ENCODE results near the gene TJP2. TPM values are rescaled to one million over a fixed set of nuclear protein-coding genes. Genes with fewer than 3 reads are reported as not detected.

The TJP2 gene
- total and polyA plus RNA-seq, 2 of the 4 experiments (the other 2 are of a cell fraction), result 38.3 to 49.3 TPM

DNA sequence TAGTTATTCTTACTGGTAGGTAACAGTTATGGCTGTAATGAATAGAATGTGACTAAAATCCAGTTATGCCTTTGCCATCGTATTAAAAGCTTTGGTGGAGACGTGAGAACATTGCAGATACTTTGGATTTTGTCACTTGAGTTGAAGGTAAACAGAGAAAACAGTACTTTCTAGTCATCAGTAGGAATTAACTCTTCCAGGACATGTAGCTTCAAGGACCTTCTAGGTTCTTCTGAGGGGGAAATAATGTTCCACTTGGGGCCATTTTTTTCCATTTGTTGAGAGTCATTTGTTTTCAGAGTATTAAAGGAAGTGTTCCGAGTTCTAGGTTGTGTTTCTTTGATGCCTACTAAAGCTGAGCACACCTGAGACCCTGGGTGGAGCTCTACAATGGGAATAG lies 6.1 kb downstream of the TJP2 start:
- Histone ChIP-seq H4K5ac (ENCODE audit: low read depth, low read length) (peak overlapping the region; percentile 55; the same call in 1 of the 2 replicates), H2BK20ac (ENCODE audit: low read depth, low read length) (peak overlapping the region; percentile 53; the same call in 1 of the 2 replicates), H2AK5ac (ENCODE audit: low read depth, low read length) (peak overlapping the region; percentile 25; the same call in 1 of the 2 replicates), H3K27ac (ENCODE audit: insufficient read depth, low read length) (peak overlapping the region; percentile 49), H3K18ac (ENCODE audit: low read depth, low read length) (peak overlapping the region; percentile 66), H4K8ac (ENCODE audit: low read depth in 2 of 2, low read length in 2 of 2) (peak overlapping the region in 1 of 2 experiments; percentile 73; a peak in 2 of 4 replicates), H3K56ac (ENCODE audit: extremely low read depth, insufficient read depth, low read length) (peak overlapping the region; percentile 54; the same call in 1 of the 2 replicates), H2BK120ac (ENCODE audit: low read depth, low read length) (peak overlapping the region; percentile 78), H3K27me3 (ENCODE audit: control insufficient read depth, insufficient read depth, low read length) (no peaks in the 10 kb centered on the region), H3K9me3 (ENCODE audit: control insufficient read depth, insufficient read depth, low read length) (no peaks in the 10 kb centered on the region), H3K14ac (replicated peaks; ENCODE audit: low read depth, low read length) (peak overlapping the region; percentile 51; the same call in 1 of the 2 replicates), H3K4ac (ENCODE audit: low read depth, low read length) (peak overlapping the region; percentile 78), H3K36me3 (ENCODE audit: control insufficient read depth, insufficient read depth, low read length) (no peaks in the 10 kb centered on the region), H3K23ac (ENCODE audit: low read depth, low read length) (peak overlapping the region; percentile 63; the same call in 1 of the 2 replicates), H3K79me1 (ENCODE audit: low read depth in 1 of 2, low read length in 2 of 2) (peaks cover 7 to 69% of the 10 kb centered on the region in 2 experiments; a peak in 3 of 4 replicates), H3K9me1 (ENCODE audit: insufficient read depth, low read length) (peaks cover 15% of the 10 kb centered on the region), H2BK5ac (ENCODE audit: low read depth, low read length, poor library complexity, severe bottlenecking) (peak overlapping the region; percentile 78), H4K91ac (ENCODE audit: insufficient read depth, low read depth, low read length) (peak overlapping the region; percentile 23; the same call in 1 of the 2 replicates), H2AK9ac (replicated peaks; ENCODE audit: low read depth, low read length, poor library complexity) (no peak overlapping the region), H3K4me3 (ENCODE audit: insufficient read depth, low read depth, low read length) (no peak overlapping the region), H2BK15ac (ENCODE audit: low read depth, low read length) (peak overlapping the region; percentile 55; the same call in 2 of the 3 replicates), H3K9ac (ENCODE audit: low read depth, low read length) (no peak overlapping the region), H3K4me2 (ENCODE audit: low read depth, low read length) (peak overlapping the region; percentile 73), H2AFZ (replicated peaks; ENCODE audit: low read length, poor library complexity) (no peak overlapping the region), H4K20me1 (ENCODE audit: insufficient read depth, low read length) (peaks cover 8% of the 10 kb centered on the region; the same call in 1 of the 2 replicates), H3K4me1 (ENCODE audit: control insufficient read depth, insufficient read depth, low read length) (peaks cover 16% of the 10 kb centered on the region)
- ChIA-PET POLR2A (ENCODE audit: unreplicated experiment) (interaction anchor here (1.4 kb wide), 1 partner anchor 58 kb away, joined by 3 read pairs; no protein-coding TSS in a partner anchor), CTCF (no interaction called here)
- ATAC-seq (ENCODE audit: low read depth) (no peak), DNase-seq (no peak)
- TF ChIP-seq, protein P1, sequence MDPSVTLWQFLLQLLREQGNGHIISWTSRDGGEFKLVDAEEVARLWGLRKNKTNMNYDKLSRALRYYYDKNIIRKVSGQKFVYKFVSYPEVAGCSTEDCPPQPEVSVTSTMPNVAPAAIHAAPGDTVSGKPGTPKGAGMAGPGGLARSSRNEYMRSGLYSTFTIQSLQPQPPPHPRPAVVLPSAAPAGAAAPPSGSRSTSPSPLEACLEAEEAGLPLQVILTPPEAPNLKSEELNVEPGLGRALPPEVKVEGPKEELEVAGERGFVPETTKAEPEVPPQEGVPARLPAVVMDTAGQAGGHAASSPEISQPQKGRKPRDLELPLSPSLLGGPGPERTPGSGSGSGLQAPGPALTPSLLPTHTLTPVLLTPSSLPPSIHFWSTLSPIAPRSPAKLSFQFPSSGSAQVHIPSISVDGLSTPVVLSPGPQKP (IDR thresholded peaks at IDR 0.05; ENCODE audit: borderline replicate concordance, low read depth, low read length), result no peak
- TF ChIP-seq MAFK (IDR thresholded peaks at IDR 0.05; ENCODE audit: low read depth, low read length), result no peak
- no peak for TF ChIP-seq SMC3 (IDR thresholded peaks at IDR 0.05; ENCODE audit: low read depth, low read length)
- no peak for TF ChIP-seq RFX5 (IDR thresholded peaks at IDR 0.05; ENCODE audit: low read depth, low read length)
- no peak for TF ChIP-seq MAZ (IDR thresholded peaks at IDR 0.05; ENCODE audit: borderline replicate concordance, low read depth, low read length)
- TF ChIP-seq BHLHE40 (IDR thresholded peaks at IDR 0.05; ENCODE audit: low read depth, low read length), result no peak
- no peak for TF ChIP-seq FOS (IDR thresholded peaks at IDR 0.05; ENCODE audit: low read depth, low read length)
- no peak for TF ChIP-seq CEBPB (IDR thresholded peaks at IDR 0.05; ENCODE audit: low read depth, low read length)
- TF ChIP-seq RCOR1 (IDR thresholded peaks at IDR 0.05; ENCODE audit: insufficient replicate concordance, low read length), result no peak
- TF ChIP-seq, protein P2, sequence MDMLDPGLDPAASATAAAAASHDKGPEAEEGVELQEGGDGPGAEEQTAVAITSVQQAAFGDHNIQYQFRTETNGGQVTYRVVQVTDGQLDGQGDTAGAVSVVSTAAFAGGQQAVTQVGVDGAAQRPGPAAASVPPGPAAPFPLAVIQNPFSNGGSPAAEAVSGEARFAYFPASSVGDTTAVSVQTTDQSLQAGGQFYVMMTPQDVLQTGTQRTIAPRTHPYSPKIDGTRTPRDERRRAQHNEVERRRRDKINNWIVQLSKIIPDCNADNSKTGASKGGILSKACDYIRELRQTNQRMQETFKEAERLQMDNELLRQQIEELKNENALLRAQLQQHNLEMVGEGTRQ (IDR thresholded peaks at IDR 0.05; ENCODE audit: low read depth, low read length), result no peak
- TF ChIP-seq, protein P3, sequence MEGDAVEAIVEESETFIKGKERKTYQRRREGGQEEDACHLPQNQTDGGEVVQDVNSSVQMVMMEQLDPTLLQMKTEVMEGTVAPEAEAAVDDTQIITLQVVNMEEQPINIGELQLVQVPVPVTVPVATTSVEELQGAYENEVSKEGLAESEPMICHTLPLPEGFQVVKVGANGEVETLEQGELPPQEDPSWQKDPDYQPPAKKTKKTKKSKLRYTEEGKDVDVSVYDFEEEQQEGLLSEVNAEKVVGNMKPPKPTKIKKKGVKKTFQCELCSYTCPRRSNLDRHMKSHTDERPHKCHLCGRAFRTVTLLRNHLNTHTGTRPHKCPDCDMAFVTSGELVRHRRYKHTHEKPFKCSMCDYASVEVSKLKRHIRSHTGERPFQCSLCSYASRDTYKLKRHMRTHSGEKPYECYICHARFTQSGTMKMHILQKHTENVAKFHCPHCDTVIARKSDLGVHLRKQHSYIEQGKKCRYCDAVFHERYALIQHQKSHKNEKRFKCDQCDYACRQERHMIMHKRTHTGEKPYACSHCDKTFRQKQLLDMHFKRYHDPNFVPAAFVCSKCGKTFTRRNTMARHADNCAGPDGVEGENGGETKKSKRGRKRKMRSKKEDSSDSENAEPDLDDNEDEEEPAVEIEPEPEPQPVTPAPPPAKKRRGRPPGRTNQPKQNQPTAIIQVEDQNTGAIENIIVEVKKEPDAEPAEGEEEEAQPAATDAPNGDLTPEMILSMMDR (conservative IDR thresholded peaks at IDR 0.05; ENCODE audit: low read depth, low read length), result no peak
- TF ChIP-seq RAD21 (IDR thresholded peaks at IDR 0.05; ENCODE audit: low read length), result no peak
- no peak for TF ChIP-seq CHD1 (IDR thresholded peaks at IDR 0.05; ENCODE audit: low read depth, low read length)
- TF ChIP-seq POLR2A (IDR thresholded peaks at IDR 0.05; ENCODE audit: low read depth, low read length), result no peak
- TF ChIP-seq NFE2L2 (IDR thresholded peaks at IDR 0.05; ENCODE audit: low read depth, low read length), result no peak
- TF ChIP-seq MXI1 (IDR thresholded peaks at IDR 0.05; ENCODE audit: borderline replicate concordance, low read depth, low read length), result no peak
- no CpG with 5 or more reads among the region's 3 CpGs for WGBS, 2 experiments (ENCODE audit: extremely low coverage in 2 of 2, insufficient read length in 1 of 2)
- no TSS peak for BruUV-seq (replicated peaks)
- dilution Hi-C loops (cut with HindIII; ENCODE audit: low sequenced_read_pairs, unreplicated experiment), result no loop called here
- intact Hi-C loops (cut with micrococcal nuclease), result loop anchor here (5.0 kb wide), 1 partner anchor 48 kb away; no protein-coding TSS in a partner anchor
- in situ Hi-C loops (cut with MboI; ENCODE audit: low sequenced_read_pairs), result no loop called here
